DND-41 (cell line): ENCODE data around the gene RPS6KC1.

Source experiments
- ATAC-seq: fragments of 200-7000 bp; cut with Tn5 transposase; 3 replicates; pipeline ENCODE4 v1.9.1; 2021; ENCODE audit warnings: low read depth; ENCODE audit not compliant: insufficient read depth
- DNase-seq: peaks from one replicate; pipeline ENCODE4 v3.0.0-alpha.2; 2020
- H2AFZ ChIP-seq: 2 replicates; pipeline ENCODE4 v1.6.0; 2012; ENCODE audit warnings: low read depth, low read length
- H3K27ac ChIP-seq: 2 replicates; pipeline ENCODE4 v1.5.1; 2012; ENCODE audit warnings: low read length, inconsistent platforms
- H3K27me3 ChIP-seq: fragments of 200-600 bp; sonication (generic); 2 replicates; pipeline ENCODE4 v1.6.0; 2012; ENCODE audit warnings: low read length, mild to moderate bottlenecking, inconsistent platforms; ENCODE audit not compliant: insufficient read depth, poor library complexity
- H3K36me3 ChIP-seq: 2 replicates; pipeline ENCODE4 v1.5.1; 2012; ENCODE audit warnings: low read length, inconsistent platforms; ENCODE audit not compliant: insufficient read depth
- H3K4me1 ChIP-seq: 2 replicates; pipeline ENCODE4 v1.5.1; 2012; ENCODE audit warnings: mild to moderate bottlenecking, low read length; ENCODE audit not compliant: insufficient read depth
- H3K4me2 ChIP-seq: 2 replicates; pipeline ENCODE4 v1.6.0; 2012; ENCODE audit warnings: mild to moderate bottlenecking, moderate library complexity, low read length, inconsistent platforms; ENCODE audit not compliant: insufficient read depth
- H3K4me3 ChIP-seq, 2 experiments: fragments of 200-600 bp in 1 of 2; shearing (Covaris generic) in 1 of 2; 2 replicates each; pipeline ENCODE4 v1.5.1; 2012 to 2016; ENCODE audit warnings: inconsistent platforms in 2 of 2, low read length in 2 of 2, mild to moderate bottlenecking in 2 of 2, low read depth in 1 of 2, moderate library complexity in 1 of 2
- H3K79me2 ChIP-seq: 2 replicates; pipeline ENCODE4 v1.6.0; 2012; ENCODE audit warnings: low read length, inconsistent platforms; ENCODE audit not compliant: insufficient read depth
- H3K9ac ChIP-seq: 2 replicates; pipeline ENCODE4 v1.6.0; 2012; ENCODE audit warnings: low read depth, mild to moderate bottlenecking, inconsistent platforms, low read length, moderate library complexity
- H3K9me3 ChIP-seq: 2 replicates; pipeline ENCODE4 v1.5.1; 2012; ENCODE audit warnings: low read length, moderate library complexity, mild to moderate bottlenecking, inconsistent platforms; ENCODE audit not compliant: insufficient read depth, severe bottlenecking
- H4K20me1 ChIP-seq: 2 replicates; pipeline ENCODE4 v1.6.0; 2012; ENCODE audit warnings: low read length; ENCODE audit not compliant: insufficient read depth
- EZH2 ChIP-seq: IDR thresholded peaks from 3 replicates; pipeline ENCODE4 v1.6.1; 2012; ENCODE audit warnings: borderline replicate concordance, low read depth, mild to moderate bottlenecking, moderate library complexity, low read length, inconsistent platforms; ENCODE audit not compliant: severe bottlenecking
- TF ChIP-seq, protein P1 (sequence below): IDR thresholded peaks from 2 replicates; pipeline ENCODE4 v1.5.1; 2012; ENCODE audit warnings: borderline replicate concordance, low read length, moderate library complexity, mild to moderate bottlenecking; ENCODE audit not compliant: poor library complexity, severe bottlenecking; ENCODE audit errors: extremely low read depth

Gene RPS6KC1

DNA sequence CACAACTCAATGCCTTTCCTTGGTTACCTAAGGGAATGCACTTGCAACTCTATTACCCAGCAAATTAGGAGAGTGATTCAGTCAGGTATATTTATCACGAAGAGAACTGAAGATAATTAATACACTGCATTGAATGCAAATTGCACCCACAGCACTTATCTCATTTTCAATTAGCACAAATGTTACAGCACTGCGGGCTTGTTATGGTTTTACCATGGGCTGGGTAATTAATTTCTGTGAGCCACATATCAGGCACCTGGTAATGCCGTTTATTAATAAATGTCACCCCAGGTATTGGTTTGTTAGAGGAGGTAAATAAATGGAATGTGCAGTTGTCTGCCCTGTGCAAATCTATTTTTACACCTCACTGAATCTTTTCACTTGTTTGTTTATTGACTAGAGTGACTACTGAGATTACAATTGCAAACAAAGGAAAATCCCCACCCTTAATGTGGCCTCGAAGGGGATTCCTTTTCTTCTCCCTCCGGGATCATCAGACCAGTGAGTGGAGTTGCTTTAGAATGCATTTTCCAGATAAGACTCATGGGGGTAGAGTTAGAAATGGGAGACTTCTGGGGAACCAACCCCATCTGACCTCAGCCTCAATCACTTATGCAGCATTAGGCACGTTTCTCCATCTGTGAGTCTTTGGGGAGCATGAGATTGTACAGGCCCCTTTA lies 269.3 kb downstream of the RPS6KC1 start:
- Histone ChIP-seq H3K79me2 (no peaks in the 10 kb centered on the region), H3K4me2 (no peak overlapping the region), H3K9me3 (no peaks in the 10 kb centered on the region), H3K36me3 (no peaks in the 10 kb centered on the region), H4K20me1 (no peaks in the 10 kb centered on the region), H3K4me1 (no peaks in the 10 kb centered on the region), H3K27ac (no peak overlapping the region), H3K9ac (no peak overlapping the region), H3K4me3 (no peak overlapping the region), H3K27me3 (no peaks in the 10 kb centered on the region), H2AFZ (no peak overlapping the region)
- ATAC-seq (no peak), DNase-seq (no peak)
- TF ChIP-seq, protein P1, sequence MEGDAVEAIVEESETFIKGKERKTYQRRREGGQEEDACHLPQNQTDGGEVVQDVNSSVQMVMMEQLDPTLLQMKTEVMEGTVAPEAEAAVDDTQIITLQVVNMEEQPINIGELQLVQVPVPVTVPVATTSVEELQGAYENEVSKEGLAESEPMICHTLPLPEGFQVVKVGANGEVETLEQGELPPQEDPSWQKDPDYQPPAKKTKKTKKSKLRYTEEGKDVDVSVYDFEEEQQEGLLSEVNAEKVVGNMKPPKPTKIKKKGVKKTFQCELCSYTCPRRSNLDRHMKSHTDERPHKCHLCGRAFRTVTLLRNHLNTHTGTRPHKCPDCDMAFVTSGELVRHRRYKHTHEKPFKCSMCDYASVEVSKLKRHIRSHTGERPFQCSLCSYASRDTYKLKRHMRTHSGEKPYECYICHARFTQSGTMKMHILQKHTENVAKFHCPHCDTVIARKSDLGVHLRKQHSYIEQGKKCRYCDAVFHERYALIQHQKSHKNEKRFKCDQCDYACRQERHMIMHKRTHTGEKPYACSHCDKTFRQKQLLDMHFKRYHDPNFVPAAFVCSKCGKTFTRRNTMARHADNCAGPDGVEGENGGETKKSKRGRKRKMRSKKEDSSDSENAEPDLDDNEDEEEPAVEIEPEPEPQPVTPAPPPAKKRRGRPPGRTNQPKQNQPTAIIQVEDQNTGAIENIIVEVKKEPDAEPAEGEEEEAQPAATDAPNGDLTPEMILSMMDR, result no peak
- TF ChIP-seq EZH2, result no peak
